ENCODE results near the gene ARHGAP23. TPM values are rescaled to one million over a fixed set of nuclear protein-coding genes. Genes with fewer than 3 reads are reported as not detected.

Gene ARHGAP23
- polyA plus RNA-seq, 3 donors: 0.03 to 0.21 (median 0.09) TPM

- Histone ChIP-seq H3K79me2 (ENCODE audit: insufficient read depth, low read length) (no peaks in the 10 kb centered on the region), H3K9ac (ENCODE audit: insufficient read depth, low read length, poor library complexity, severe bottlenecking) (no peak overlapping the region), H3K4me2 (replicated peaks; ENCODE audit: extremely low read depth, low read length, poor library complexity, severe bottlenecking) (no peak overlapping the region), H3K4me3 (replicated peaks in 1 of 3; ENCODE audit: low read depth in 2 of 3, low read length in 3 of 3) (no peak overlapping the region), H4K20me1 (ENCODE audit: insufficient read depth, low read length) (no peaks in the 10 kb centered on the region), H3K27ac (ENCODE audit: low read depth in 1 of 2, low read length in 2 of 2) (no peak overlapping the region), H3K9me3 (replicated peaks in 1 of 2; ENCODE audit: control insufficient read depth in 1 of 2, insufficient read depth in 1 of 2, low read length in 2 of 2) (no peaks in the 10 kb centered on the region), H2AFZ (ENCODE audit: insufficient read depth, low read depth, low read length, poor library complexity, severe bottlenecking) (no peak overlapping the region), H3K36me3 (replicated peaks in 1 of 2; ENCODE audit: control insufficient read depth in 1 of 2, insufficient read depth in 2 of 2, low read length in 2 of 2) (no peaks in the 10 kb centered on the region), H3K4me1 (ENCODE audit: control insufficient read depth in 1 of 2, insufficient read depth in 2 of 2, low read length in 2 of 2) (no peaks in the 10 kb centered on the region), H3K27me3 (ENCODE audit: control insufficient read depth in 2 of 2, insufficient read depth in 2 of 2, low read length in 2 of 2) (no peaks in the 10 kb centered on the region)
- no CpG with 5 or more reads among the region's 5 CpGs for WGBS (ENCODE audit: insufficient coverage)
- H3K4me1 Mint-ChIP-seq: peaks cover 5% of the 10 kb centered on the region
- no peaks in the 10 kb centered on the region for H3K9me3 Mint-ChIP-seq
- H3K27ac Mint-ChIP-seq: no peak overlapping the region
- no peak overlapping the region for H3K4me3 Mint-ChIP-seq
- TF ChIP-seq, protein P1, sequence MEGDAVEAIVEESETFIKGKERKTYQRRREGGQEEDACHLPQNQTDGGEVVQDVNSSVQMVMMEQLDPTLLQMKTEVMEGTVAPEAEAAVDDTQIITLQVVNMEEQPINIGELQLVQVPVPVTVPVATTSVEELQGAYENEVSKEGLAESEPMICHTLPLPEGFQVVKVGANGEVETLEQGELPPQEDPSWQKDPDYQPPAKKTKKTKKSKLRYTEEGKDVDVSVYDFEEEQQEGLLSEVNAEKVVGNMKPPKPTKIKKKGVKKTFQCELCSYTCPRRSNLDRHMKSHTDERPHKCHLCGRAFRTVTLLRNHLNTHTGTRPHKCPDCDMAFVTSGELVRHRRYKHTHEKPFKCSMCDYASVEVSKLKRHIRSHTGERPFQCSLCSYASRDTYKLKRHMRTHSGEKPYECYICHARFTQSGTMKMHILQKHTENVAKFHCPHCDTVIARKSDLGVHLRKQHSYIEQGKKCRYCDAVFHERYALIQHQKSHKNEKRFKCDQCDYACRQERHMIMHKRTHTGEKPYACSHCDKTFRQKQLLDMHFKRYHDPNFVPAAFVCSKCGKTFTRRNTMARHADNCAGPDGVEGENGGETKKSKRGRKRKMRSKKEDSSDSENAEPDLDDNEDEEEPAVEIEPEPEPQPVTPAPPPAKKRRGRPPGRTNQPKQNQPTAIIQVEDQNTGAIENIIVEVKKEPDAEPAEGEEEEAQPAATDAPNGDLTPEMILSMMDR (IDR thresholded peaks at IDR 0.05): no peak
- peaks cover 2 to 3% (median 2%) of the 10 kb centered on the region in 3 donors for H3K27me3 Mint-ChIP-seq (ENCODE audit: low read depth in 3 of 3)
- H3K36me3 Mint-ChIP-seq: no peaks in the 10 kb centered on the region
- no peak for DNase-seq
- intact Hi-C loops (cut with micrococcal nuclease): no loop called here
These were observed 11.2 kb downstream of the ARHGAP23 start for GRCh38 chr17:38439436-38439835.

DNA sequence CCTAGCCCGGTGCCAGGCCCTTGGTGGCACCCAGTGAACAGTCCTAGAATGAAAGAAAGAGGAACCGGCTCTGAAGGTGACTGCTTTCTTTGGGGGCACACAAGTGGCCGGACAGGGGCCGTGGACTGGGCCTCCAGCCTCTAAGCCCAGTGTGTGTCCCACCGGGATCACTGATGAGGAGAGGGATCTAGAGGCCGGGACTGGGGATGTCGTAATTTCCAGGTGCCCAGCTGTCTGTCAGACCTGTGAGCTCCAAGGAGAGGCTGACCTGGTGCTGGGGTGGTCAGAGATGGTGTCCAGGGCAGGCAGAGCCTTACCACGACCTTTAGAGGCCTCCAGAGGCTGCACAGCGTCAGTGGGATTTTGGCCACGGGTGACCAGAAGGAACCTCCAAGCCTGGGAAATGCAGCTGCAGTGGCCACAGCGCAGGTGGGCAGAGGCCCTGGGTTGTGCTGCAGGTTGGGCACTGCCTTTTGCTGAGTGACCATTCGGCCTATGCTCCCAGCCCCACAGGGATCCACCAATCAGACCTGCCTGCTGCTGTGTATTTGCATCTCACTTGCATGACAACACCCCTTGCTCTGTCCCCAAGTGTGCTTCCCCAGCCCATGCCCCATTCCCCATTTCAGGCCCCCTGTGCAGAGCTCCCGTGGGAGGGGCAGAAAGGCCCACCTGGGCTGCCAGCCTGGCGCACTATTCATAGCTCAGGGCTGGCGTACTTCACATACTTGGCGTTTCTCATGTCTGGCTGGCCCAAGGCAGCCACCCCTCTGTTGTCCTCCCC is 12.5 kb downstream of the ARHGAP23 start:
- no peak overlapping the region for H3K4me3 ChIP-seq (replicated peaks in 1 of 3; ENCODE audit: low read depth in 2 of 3, low read length in 3 of 3)
- H3K9ac ChIP-seq (ENCODE audit: insufficient read depth, low read length, poor library complexity, severe bottlenecking): no peak overlapping the region
- H3K79me2 ChIP-seq (ENCODE audit: insufficient read depth, low read length): no peaks in the 10 kb centered on the region
- TF ChIP-seq, protein P1 (IDR thresholded peaks at IDR 0.05): no peak
- peaks cover 5% of the 10 kb centered on the region for H3K4me1 Mint-ChIP-seq
- H3K27ac Mint-ChIP-seq: no peak overlapping the region
- no peaks in the 10 kb centered on the region for H3K27me3 ChIP-seq (ENCODE audit: control insufficient read depth in 2 of 2, insufficient read depth in 2 of 2, low read length in 2 of 2)
- no peaks in the 10 kb centered on the region for H3K36me3 ChIP-seq (replicated peaks in 1 of 2; ENCODE audit: control insufficient read depth in 1 of 2, insufficient read depth in 2 of 2, low read length in 2 of 2)
- no peaks in the 10 kb centered on the region for H3K36me3 Mint-ChIP-seq
- WGBS (ENCODE audit: insufficient coverage): 87% methylated on average over 15 of the region's 16 CpGs
- no peaks in the 10 kb centered on the region for H4K20me1 ChIP-seq (ENCODE audit: insufficient read depth, low read length)
- no peak overlapping the region for H3K4me2 ChIP-seq (replicated peaks; ENCODE audit: extremely low read depth, low read length, poor library complexity, severe bottlenecking)
- H3K4me1 ChIP-seq (ENCODE audit: control insufficient read depth in 1 of 2, insufficient read depth in 2 of 2, low read length in 2 of 2): no peaks in the 10 kb centered on the region
- no peak overlapping the region for H2AFZ ChIP-seq (ENCODE audit: insufficient read depth, low read depth, low read length, poor library complexity, severe bottlenecking)
- H3K4me3 Mint-ChIP-seq: no peak overlapping the region
- no peak for DNase-seq
- peaks cover 0 to 3% (median 3%) of the 10 kb centered on the region in 3 donors for H3K27me3 Mint-ChIP-seq (ENCODE audit: low read depth in 3 of 3)
- intact Hi-C loops (cut with micrococcal nuclease): no loop called here
- no peak overlapping the region for H3K27ac ChIP-seq (ENCODE audit: low read depth in 1 of 2, low read length in 2 of 2)
- H3K9me3 ChIP-seq (replicated peaks in 1 of 2; ENCODE audit: control insufficient read depth in 1 of 2, insufficient read depth in 1 of 2, low read length in 2 of 2): no peaks in the 10 kb centered on the region
- no peaks in the 10 kb centered on the region for H3K9me3 Mint-ChIP-seq
